AG08396 (cell line): ENCODE measurements around the gene RAB27A.

Experiments
- DNase-seq: peaks from one replicate; pipeline ENCODE4 v3.0.0; 2012; ENCODE audit warnings: low spot score, mixed read lengths

Gene RAB27A

DNA sequence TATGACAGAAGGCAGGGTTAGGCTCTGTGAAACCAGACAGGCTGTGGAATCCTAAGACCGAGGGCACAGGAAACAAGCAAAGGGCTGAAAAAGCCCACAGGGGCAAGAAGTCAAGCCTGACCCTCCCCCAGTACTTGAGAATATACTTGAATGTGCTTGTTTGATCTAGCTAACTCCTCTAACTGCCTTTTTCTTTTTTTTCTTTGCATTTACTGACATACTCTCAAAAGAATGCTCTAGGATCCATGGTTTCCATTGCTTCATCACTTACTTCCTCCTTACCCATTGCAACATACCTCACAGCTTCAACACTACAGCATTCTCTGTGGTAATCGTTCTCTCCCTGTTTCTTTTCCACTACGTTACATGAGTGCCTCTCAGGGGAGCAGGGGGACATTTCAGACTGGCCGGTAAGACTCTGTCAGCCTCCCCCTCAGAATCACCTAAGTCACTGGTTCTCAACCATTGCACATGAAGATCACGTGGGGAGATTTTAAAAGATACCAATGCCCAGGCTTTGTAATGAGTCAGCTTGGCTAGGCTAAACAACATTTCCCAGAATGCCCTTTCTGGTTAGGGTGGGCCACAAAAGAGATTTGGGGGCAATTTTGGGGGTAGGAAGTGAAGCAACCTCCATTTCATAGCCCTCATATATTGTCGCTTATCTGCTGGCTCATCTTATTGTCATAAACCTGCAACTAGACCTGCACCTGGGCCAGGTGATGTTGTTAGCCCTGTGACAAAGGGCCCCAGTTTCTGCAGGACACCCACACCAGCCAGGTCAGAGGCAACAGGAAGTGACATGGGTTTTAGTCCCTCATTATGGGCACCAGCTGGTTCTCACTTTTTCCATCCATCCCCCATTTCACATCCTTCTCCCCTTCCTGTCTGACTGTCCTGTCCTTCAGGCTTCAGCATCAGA is 68.3 kb downstream of the RAB27A start:
- peak; percentile 68 for DNase-seq

GRCh38 chr15:55220606-55221005 is 69.0 kb downstream of the RAB27A start:
- no peak for DNase-seq

GRCh38 chr15:55218056-55218455 is 71.6 kb downstream of the RAB27A start:
- DNase-seq, result no peak

DNA sequence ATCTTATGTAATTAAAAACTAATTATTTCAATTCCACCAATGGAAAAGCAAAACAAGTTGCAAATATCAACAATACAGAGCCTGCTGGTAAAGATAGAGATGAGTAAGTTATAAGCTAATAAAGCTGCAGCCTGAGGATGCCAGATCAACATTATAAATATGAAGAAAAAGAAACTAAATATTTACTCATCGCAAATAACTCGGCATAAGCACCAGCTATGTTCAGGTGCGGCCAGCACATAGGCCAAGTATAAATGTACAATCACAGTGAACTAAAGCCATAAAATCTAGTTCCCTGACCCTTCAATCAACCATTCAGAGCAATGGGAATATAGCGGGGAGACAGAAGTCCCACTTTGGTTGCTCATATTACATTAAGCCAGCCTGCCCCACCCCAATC is 85.1 kb downstream of the RAB27A start:
- DNase-seq, result no peak

DNA sequence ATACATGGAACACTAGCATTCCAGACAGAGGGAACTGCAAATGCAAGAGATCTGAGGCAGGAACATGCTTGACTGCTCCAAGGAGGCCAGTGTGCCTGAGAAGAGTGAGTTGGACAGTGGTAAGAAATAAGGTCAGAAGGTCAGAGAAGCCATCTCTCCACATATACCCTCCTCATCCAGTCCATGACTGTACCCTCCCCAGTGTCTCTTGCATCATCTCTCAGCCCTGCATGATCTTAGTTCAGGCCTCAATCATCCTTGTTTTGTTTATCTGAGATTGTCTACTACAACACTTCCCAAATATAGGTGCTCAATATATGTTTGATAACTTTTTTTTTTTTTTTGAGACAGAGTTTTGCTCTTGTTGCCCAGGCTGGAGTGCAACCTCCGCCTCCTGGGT is 87.4 kb downstream of the RAB27A start:
- no peak for DNase-seq

DNA sequence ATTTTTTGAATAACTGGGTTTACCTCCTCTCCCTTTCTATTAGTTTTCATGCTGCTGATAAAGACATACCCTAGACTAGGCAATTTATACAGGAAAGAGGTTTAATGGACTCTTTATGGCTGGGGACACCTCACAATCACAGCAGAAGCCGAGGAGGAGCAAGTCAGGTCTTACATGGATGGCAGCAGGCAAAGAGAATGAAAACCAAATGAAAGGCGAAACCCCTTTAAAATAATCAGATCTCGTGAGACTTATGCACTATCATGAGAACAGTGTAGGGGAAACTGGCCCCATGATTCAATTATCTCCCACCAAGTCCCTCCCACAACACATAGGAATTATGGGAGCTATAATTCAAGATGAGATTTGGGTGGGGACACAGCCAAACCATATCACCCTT is 90.9 kb downstream of the RAB27A start:
- DNase-seq, result no peak

- no peak for DNase-seq
Measured at GRCh38 chr15:55197719-55198118, 91.9 kb downstream of the RAB27A start.

GRCh38 chr15:55197362-55197705 is 92.3 kb downstream of the RAB27A start:
- DNase-seq, result no peak

GRCh38 chr15:55196458-55197361 is 92.9 kb downstream of the RAB27A start, which contains the start of gene RSL24D1:
Gene RSL24D1, minus strand, starts transcription at chr15:55196941. Its CDS starts 51 bp downstream, at chr15:55196890.
- peak; percentile 94 for DNase-seq

DNA sequence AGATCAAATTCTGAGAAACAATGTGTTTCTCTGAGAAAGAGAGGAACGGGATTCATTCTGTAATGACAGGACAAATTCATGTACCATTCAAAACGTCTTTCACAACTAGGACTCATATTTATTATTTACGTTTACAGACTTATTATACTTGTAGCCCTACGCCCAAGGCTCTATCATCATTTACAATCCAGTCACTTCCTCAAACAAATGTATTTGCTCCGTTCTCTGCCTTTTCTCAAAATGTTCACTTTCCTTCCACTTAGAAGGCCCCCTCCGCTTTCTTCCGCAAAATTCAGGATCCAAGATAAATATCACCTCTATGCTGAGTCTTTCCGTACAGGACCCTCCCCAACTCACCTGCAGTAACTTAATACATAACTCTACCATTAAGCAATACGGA is 93.6 kb downstream of the RAB27A start:
- no peak for DNase-seq

GRCh38 chr15:55194256-55194655 is 95.4 kb downstream of the RAB27A start:
- no peak for DNase-seq

DNA sequence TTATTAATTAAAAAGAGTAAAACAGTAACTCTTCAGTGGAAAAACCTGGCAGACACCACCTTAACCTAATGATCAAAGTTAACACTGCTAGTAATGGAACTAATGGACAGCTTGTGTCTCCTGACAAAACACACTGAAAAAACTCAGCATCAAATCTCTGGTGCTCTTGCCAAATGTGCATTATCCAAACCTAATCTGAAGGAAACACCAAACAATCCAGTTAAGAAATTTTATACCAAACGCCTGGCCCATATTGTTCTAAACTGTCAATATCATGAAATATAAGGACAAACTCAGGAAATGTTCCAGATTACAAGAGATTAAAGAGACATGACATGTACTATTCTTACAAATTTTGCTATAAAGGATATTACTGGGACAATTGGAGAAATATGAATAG is 103.3 kb downstream of the RAB27A start:
- no peak for DNase-seq

DNA sequence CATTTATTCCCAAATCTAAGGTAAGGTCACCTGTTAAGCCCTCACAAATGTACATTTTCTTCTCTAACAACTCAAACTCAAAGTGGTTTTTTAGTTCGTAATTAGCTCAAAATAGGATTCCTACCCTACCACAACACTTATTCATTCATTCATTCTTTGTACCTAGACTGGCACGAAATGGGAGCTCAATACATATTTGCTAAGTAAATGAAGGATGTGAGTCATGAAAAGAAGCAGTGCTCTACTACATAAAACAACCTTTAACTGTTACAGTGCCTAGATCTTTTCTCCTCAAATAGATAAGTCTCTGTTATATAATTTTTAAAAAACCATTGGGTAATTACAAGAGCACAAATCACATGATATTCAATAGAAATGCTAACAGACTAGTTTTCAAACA is 105.9 kb downstream of the RAB27A start:
- DNase-seq, result no peak

GRCh38 chr15:55179141-55179540 is 110.5 kb downstream of the RAB27A start:
- no peak for DNase-seq

- no peak for DNase-seq
Measured at GRCh38 chr15:55170361-55170760, 119.3 kb downstream of the RAB27A start.

GRCh38 chr15:55168350-55168974 is 121.2 kb downstream of the RAB27A start:
- peak; percentile 61 for DNase-seq

DNA sequence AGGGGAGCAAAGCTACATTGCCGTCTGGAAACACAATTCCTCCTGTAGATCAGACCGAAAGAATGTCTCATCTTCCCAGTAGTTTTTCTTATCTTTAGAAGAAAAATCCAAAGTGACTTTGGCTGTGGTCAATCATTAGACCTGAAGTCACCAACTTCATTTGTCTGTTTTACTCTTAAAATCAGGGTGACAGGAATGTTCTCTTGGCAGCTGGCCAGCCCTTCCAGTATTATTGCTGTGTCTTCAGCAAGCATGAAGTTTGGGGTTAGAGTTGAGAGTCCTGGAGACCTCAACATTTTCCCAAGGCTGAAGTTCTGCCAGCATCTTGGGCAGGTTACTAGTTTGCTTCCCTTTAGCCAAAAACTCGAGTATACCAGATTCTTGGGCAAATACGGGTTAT is 125.3 kb downstream of the RAB27A start:
- DNase-seq, result no peak
